ENCODE measurements around the gene CLASP1. TPM values are rescaled to one million over a fixed set of nuclear protein-coding genes. Genes with fewer than 3 reads are reported as not detected.

The CLASP1 gene
- total RNA-seq, 1 donor from 2014 or later: 110 TPM

DNA sequence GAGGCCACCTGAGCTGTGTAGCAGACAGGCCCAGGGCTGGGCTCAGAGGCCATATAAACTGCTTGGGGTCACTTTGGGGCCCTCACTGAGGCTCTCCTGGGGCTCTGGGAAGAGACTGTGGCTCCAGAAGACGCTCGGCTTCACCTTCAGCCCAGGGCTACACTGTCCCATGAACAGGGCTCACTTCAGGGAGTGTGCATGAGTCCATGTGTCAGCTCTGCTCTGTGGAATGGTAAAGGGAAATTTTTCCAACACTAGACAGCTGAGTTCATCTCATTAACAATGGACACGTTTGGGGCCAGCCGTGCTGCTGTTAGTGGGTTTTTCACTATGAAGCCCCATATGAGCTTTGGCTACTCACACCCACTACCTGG lies 298.9 kb downstream of the CLASP1 start:
- TF ChIP-seq EZH2 (IDR thresholded peaks at IDR 0.05) (no peak), EZH2phosphoT487 (IDR thresholded peaks at IDR 0.05) (no peak)
- TF ChIP-seq, protein P1, sequence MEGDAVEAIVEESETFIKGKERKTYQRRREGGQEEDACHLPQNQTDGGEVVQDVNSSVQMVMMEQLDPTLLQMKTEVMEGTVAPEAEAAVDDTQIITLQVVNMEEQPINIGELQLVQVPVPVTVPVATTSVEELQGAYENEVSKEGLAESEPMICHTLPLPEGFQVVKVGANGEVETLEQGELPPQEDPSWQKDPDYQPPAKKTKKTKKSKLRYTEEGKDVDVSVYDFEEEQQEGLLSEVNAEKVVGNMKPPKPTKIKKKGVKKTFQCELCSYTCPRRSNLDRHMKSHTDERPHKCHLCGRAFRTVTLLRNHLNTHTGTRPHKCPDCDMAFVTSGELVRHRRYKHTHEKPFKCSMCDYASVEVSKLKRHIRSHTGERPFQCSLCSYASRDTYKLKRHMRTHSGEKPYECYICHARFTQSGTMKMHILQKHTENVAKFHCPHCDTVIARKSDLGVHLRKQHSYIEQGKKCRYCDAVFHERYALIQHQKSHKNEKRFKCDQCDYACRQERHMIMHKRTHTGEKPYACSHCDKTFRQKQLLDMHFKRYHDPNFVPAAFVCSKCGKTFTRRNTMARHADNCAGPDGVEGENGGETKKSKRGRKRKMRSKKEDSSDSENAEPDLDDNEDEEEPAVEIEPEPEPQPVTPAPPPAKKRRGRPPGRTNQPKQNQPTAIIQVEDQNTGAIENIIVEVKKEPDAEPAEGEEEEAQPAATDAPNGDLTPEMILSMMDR (IDR thresholded peaks at IDR 0.05): no peak
- Histone ChIP-seq H3K27me3 (no peaks in the 10 kb centered on the region), H3K4me2 (no peak overlapping the region), H3F3A (ENCODE audit: low read depth) (no peaks in the 10 kb centered on the region), H3K9me3 (ENCODE audit: low read depth) (no peaks in the 10 kb centered on the region), H3K36me3 (no peaks in the 10 kb centered on the region), H3K9ac (no peak overlapping the region), H3K4me1 (no peaks in the 10 kb centered on the region), H4K20me1 (ENCODE audit: low read depth) (no peaks in the 10 kb centered on the region), H3K4me3 (no peak overlapping the region), H3K79me2 (ENCODE audit: low read depth) (no peaks in the 10 kb centered on the region), H2AFZ (replicated peaks) (no peak overlapping the region), H3K27ac (no peak overlapping the region)
- H3K9me3 Mint-ChIP-seq: no peaks in the 10 kb centered on the region
- H3K36me3 Mint-ChIP-seq: peaks cover 35% of the 10 kb centered on the region
- H3K4me1 Mint-ChIP-seq: no peaks in the 10 kb centered on the region
- H3K27ac Mint-ChIP-seq: no peak overlapping the region
- H3K27me3 Mint-ChIP-seq (ENCODE audit: insufficient read depth, low read depth): no peaks in the 10 kb centered on the region
- no peak for DNase-seq (ENCODE audit: low spot score)
- H3K4me3 Mint-ChIP-seq: no peak overlapping the region

DNA sequence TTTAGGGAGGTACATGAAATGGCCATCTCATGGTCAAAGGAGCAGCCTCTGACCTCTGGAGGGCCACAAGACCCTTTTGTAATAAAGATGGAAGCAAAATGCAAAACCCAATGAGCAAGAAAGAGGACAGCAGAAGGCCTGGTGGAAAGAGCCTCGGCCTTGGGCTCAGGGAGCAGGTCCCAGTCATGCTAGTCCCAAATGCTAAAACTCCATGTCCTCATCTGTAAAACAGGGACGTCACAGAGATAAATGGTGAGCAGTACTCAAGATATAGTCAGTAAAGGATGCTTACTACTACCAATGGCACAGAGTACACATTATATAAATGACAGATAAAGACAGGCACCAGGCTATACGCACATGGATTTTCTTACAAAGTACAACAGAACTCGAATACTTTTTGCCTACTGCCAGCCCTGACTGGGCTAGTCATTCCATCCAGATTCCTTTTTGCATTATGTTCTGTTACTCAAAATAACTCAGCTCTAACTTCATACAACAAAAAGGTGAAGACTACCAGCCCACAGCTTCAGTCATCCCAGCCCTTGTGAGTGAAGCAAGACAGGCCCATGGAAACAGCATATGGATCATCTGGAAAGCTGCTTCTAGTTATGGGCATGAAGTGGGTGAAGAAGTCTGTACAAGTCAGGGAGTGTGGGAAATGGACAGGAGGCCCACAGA lies 299.4 kb downstream of the CLASP1 start:
- H3K9ac ChIP-seq: no peak overlapping the region
- Mint-ChIP-seq H3K4me1 (no peaks in the 10 kb centered on the region), H3K27ac (no peak overlapping the region), H3K36me3 (peaks cover 35% of the 10 kb centered on the region), H3K27me3 (ENCODE audit: insufficient read depth, low read depth) (no peaks in the 10 kb centered on the region), H3K4me3 (no peak overlapping the region), H3K9me3 (no peaks in the 10 kb centered on the region)
- no peak for DNase-seq (ENCODE audit: low spot score)
- TF ChIP-seq EZH2 (IDR thresholded peaks at IDR 0.05) (no peak), EZH2phosphoT487 (IDR thresholded peaks at IDR 0.05) (no peak)
- TF ChIP-seq, protein P1 (IDR thresholded peaks at IDR 0.05): no peak
- H3K27ac ChIP-seq: no peak overlapping the region
- H3K27me3 ChIP-seq: no peaks in the 10 kb centered on the region
- H2AFZ ChIP-seq (replicated peaks): no peak overlapping the region
- H3K36me3 ChIP-seq: no peaks in the 10 kb centered on the region
- no peaks in the 10 kb centered on the region for H3K4me1 ChIP-seq
- H3K4me2 ChIP-seq: no peak overlapping the region
- no peaks in the 10 kb centered on the region for H3K79me2 ChIP-seq (ENCODE audit: low read depth)
- H3K4me3 ChIP-seq: no peak overlapping the region
- no peaks in the 10 kb centered on the region for H3K9me3 ChIP-seq (ENCODE audit: low read depth)
- H4K20me1 ChIP-seq (ENCODE audit: low read depth): no peaks in the 10 kb centered on the region
- H3F3A ChIP-seq (ENCODE audit: low read depth): no peaks in the 10 kb centered on the region

DNA sequence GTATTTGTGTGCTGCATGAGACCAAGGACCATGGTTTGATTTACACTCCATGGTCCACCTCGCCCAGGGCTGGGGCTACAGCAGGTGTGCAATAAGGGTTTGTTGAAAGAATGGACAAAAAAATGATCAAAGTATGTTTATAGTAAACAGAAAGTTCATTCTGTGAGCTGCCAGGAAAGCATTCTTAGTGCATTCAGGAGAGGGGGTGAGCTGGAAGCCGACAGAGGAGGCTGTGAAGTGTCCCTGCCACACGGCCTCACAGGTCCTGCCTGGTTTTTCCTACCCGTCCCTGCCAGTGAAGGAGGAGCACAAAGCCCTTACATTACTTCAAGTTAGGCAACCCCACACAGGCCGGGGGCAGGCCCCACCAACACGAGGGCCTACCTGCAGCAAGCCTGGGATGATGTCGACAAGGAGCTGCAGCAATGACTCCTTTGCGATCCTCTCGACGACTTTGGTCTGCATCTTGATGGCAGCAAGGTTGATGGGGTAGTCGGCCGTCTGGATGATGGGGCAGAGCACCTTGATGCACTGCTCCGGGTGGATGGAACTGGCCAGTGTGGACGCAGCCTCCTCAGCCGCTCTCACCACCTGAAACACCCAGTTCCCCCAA lies 301.0 kb downstream of the CLASP1 start:
- TF ChIP-seq EZH2 (IDR thresholded peaks at IDR 0.05): no peak
- no peak for TF ChIP-seq EZH2phosphoT487 (IDR thresholded peaks at IDR 0.05)
- TF ChIP-seq, protein P1 (IDR thresholded peaks at IDR 0.05): no peak
- Histone ChIP-seq H3K4me3 (no peak overlapping the region), H3F3A (ENCODE audit: low read depth) (no peaks in the 10 kb centered on the region), H3K27me3 (no peaks in the 10 kb centered on the region), H4K20me1 (ENCODE audit: low read depth) (no peaks in the 10 kb centered on the region), H3K36me3 (no peaks in the 10 kb centered on the region), H3K79me2 (ENCODE audit: low read depth) (no peaks in the 10 kb centered on the region), H3K9me3 (ENCODE audit: low read depth) (no peaks in the 10 kb centered on the region), H2AFZ (replicated peaks) (no peak overlapping the region), H3K4me2 (no peak overlapping the region), H3K9ac (no peak overlapping the region), H3K4me1 (no peaks in the 10 kb centered on the region), H3K27ac (no peak overlapping the region)
- no peaks in the 10 kb centered on the region for H3K27me3 Mint-ChIP-seq (ENCODE audit: insufficient read depth, low read depth)
- no peak overlapping the region for H3K4me3 Mint-ChIP-seq
- no peaks in the 10 kb centered on the region for H3K9me3 Mint-ChIP-seq
- no peak for DNase-seq (ENCODE audit: low spot score)
- no peaks in the 10 kb centered on the region for H3K4me1 Mint-ChIP-seq
- H3K27ac Mint-ChIP-seq: no peak overlapping the region
- H3K36me3 Mint-ChIP-seq: peaks cover 31% of the 10 kb centered on the region
